Spleen (tissue), 7 donors: ENCODE measurements around the gene PINLYP.

ENCODE experiments used
- POLR2A ChIP-seq, 3 donors: fragments of 450-650 bp; IDR thresholded peaks; one replicate each; pipeline ENCODE4 v1.5.1; 2017; ENCODE audit warnings: antibody characterized with exemption in 3 of 3, mild to moderate bottlenecking in 1 of 3
- POLR2AphosphoS5 ChIP-seq, 3 donors: sonication (generic); formaldehyde crosslinking; IDR thresholded peaks; one replicate each; pipeline ENCODE4 v1.5.1; 2017; ENCODE audit warnings: antibody characterized with exemption in 3 of 3
- TF ChIP-seq, protein P1 (sequence below), 11 experiments: fragments of 200-600 bp in 7 of 11; fragments of 450-650 bp in 4 of 11; sonication (generic) in 4 of 11; IDR thresholded peaks in 8 of 11; conservative IDR thresholded peaks in 3 of 11; 1 replicate in 7 of 11; 2 replicates in 4 of 11; pipeline versions ENCODE4 v1.4.0 to v1.8.0; 2016 to 2021; ENCODE audit warnings: antibody characterized with exemption in 11 of 11, inconsistent platforms in 4 of 11, mild to moderate bottlenecking in 1 of 11
- donor health status: DM: no; HTN: no; CAD: no; lungs with moderate emphysema.
- donor health status: DM: no; HTN: no; CAD: no.
- donor health status: DM: no; HTN: no; CAD: no.

DNA sequence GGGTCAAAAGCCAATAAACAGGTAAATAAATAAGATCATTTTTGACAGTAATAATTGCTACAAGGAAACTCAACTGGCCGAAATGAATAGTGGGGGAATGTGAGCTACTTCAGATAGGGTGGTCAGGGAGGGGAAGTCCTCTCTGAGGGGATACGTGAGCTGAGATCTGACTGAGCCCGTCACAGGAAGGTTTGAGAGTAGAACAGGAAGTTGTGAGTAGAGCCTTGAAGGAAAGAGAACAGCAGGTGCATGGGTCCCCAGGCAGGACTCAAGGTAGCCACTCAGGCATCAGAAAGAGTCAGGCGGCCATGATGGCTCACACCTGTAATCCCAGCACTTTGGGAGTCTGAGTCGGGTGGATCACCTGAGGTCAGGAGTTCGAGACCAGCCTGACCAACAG, 14.1 kb downstream of the PINLYP start:
- TF ChIP-seq POLR2A (IDR thresholded peaks at IDR 0.05) (no peak), POLR2AphosphoS5 (IDR thresholded peaks at IDR 0.05) (no peak)
- TF ChIP-seq, protein P1, sequence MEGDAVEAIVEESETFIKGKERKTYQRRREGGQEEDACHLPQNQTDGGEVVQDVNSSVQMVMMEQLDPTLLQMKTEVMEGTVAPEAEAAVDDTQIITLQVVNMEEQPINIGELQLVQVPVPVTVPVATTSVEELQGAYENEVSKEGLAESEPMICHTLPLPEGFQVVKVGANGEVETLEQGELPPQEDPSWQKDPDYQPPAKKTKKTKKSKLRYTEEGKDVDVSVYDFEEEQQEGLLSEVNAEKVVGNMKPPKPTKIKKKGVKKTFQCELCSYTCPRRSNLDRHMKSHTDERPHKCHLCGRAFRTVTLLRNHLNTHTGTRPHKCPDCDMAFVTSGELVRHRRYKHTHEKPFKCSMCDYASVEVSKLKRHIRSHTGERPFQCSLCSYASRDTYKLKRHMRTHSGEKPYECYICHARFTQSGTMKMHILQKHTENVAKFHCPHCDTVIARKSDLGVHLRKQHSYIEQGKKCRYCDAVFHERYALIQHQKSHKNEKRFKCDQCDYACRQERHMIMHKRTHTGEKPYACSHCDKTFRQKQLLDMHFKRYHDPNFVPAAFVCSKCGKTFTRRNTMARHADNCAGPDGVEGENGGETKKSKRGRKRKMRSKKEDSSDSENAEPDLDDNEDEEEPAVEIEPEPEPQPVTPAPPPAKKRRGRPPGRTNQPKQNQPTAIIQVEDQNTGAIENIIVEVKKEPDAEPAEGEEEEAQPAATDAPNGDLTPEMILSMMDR (IDR thresholded peaks at IDR 0.05 in 8 of 11, conservative IDR thresholded peaks at IDR 0.05 in 3 of 11): no peak
